Dermis microvascular lymphatic vessel endothelial cell (primary cell): ENCODE results near the gene CYP4F22. TPM values are rescaled to one million over a fixed set of nuclear protein-coding genes. Genes with fewer than 3 reads are reported as not detected.
"Not testable (repeated sequence)": the region's sequence is repeated elsewhere in the genome, so short reads cannot be mapped to it uniquely, and the experiment has no call there.

Experiments
- DNase-seq, 2 donors: peaks; one replicate each; pipeline versions ENCODE4 v3.0.0 to v3.0.0-alpha.2; 2010; ENCODE audit warnings: low read depth in 2 of 2
- total RNA-seq: library from RNA; depleted of rRNA; stranded (reverse); fragments of >200 nt; gene quantifications from 2 replicates; pipeline ENCODE4 v1.2.1, GENCODE V29; 2014

Gene CYP4F22
- total RNA-seq, 1 donor from 2014 or later = not detected

DNA sequence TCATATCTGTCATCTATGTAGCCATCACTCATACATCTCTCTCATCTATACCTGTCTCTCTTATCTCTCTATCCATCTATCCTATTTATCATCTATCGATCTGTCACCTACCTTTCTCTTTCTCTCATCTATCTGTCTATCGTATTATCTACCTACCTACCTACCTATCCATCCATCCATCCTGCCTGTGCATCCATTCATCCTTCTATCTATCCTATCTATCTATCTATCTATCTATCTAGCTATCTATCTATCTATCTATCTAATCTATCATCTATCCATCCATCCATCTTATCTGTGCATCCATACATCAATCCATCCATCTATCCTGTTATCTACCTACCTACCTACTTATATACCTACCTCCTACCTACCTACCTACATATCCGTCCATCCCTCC lies 62.1 kb downstream of the CYP4F22 start:
- no peak for DNase-seq

DNA sequence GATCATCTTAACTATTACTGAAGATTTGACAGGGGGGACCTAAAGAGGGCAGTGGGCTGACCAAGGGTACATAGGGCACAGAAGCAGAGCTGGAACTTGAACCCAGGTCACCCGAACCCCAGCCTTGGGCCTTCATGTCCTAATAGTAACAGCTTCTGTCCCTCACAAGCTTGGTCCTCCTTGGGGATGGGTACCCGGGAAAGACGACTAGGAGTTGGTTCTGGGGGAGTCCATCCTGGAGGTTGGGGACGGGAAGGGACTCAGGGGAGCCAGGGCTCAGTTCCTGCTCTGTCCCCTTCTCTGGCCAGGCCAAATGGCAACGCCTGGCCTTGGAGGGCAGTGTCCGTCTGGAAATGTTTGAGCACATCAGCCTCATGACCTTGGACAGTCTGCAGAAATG lies 67.1 kb downstream of the CYP4F22 start:
- DNase-seq = no peak

DNA sequence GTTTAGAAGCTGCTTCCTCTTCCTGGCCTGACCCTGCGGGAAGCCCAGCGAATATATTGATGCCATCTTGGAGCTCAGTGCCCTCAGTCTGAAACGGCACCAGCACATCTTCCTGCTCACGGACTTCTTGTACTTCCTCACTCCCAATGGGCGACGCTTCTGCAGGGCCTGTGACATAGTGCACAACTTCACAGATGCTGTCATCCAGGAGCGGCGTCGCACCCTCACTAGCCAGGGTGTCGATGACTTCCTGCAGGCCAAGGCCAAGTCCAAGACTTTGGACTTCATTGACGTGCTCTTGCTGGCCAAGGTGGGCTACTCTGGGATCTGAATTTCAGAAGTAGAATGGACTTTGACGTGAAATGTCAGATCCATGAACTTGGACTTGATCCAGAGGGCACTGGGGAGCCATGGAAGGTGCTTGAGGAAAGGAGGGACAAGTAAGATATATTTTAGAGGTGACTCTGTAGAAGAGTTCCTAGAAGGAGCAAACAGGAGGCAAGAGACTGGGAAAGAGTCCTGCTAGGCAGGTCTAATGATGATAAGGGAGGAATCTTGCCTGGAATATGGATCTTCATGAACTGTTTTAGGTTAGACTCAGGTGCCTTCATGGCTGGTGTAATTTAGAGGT lies 68.3 kb downstream of the CYP4F22 start:
- no peak for DNase-seq

DNA sequence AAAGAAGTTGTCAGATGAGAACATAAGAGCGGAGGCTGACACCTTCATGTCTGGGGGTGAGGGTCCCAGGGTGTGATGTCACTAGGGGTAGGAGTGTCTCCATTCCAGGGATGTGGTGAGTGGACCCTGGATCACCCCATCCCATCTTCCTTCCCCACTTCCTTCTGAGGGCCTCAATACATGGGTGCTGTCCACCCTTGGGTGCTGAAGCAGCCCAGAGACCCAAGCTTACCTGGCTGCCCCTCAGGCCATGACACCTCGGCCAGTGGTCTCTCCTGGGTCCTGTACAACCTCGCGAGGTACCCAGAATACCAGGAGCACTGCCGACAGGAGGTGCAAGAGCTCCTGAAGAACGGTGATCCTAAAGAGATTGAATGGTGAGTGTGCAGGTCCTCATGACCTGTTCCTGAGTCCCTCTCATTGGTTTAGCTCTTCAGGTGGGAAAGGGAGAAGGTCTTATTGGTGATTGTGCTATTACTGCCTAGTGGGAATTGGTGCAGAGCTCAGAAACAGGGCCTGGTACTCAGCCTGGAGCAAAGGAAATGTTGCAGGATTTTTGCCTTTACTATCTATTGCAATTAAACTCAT lies 69.0 kb downstream of the CYP4F22 start:
- no peak for DNase-seq

DNA sequence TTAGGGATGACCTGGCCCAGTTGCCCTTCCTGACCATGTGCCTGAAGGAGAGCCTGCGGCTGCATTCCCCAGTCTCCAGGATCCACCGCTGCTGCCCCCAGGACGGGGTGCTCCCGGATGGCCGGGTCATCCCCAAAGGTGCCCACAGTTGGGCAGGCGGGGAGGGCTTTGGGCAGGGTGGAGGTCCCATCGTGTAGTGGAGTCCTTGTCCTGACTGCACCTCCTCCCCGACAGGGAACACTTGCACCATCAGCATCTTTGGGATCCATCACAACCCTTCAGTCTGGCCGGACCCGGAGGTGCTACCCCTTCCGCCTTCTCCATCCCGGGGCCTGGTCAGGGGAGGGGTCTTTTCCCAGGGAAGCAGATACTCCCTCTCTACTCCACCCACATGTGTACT lies 75.0 kb downstream of the CYP4F22 start:
- no peak for DNase-seq

DNA sequence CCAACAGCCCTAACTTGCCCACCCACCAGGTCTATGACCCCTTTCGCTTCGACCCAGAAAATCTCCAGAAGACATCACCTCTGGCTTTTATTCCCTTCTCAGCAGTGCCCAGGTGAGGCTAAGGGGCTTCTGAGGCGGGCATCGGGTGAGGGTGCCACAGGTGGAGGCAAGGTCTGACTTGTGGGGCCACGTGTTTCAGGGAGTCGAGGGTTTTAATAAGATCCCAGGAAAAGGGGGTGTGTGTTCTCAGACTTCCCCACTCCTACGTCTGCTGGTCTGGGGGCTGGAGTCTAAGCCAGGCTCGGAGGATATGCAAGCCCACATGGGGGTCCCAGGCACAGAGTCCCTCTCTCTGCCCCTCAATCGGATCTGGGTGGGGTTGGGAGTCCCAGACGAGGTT lies 75.8 kb downstream of the CYP4F22 start:
- no peak for DNase-seq

DNA sequence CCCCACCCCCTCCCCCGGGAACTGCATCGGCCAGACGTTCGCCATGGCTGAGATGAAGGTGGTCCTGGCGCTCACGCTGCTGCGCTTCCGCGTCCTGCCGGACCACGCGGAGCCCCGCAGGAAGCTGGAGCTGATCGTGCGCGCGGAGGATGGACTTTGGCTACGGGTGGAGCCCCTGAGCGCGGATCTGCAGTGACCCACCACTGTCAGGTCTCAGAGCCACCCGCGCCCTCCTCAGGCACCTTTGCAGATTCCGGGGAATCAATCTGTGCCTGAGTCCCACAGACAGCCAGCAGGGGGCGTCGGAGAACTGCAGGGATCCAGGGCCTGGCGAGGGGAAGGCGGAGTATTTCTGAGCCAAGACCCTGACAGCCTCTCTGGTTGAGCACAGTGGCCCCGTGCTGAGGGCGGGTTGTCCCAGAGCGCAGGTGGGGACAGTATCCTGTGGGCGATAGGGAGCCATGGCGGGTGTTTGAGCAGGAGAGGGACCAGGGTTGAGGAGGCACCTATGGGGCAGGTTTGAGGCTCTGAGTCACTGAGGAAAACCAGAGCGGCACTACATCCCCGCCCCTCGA lies 76.3 kb downstream of the CYP4F22 start:
- peak; percentile 24 to 67 for DNase-seq

DNA sequence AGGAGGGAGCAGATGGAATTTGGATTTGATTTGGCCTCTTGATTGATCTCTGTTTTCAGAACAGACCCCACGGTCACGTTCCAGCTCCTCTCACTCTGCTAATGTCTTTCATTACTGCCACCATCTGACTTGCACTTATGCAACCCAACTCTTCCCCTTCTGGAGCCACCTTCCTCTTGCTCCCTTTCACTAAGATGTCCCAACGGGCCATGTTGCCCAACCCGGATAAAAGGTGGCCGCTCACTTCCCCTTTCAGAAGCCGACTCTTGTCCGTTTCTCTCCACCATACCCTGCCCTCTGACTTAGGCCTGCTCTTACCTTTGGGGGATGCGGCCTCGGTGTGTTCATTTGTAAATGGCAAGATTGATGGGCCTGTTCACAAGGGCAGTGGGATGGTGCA lies 79.3 kb downstream of the CYP4F22 start:
- DNase-seq = no peak

DNA sequence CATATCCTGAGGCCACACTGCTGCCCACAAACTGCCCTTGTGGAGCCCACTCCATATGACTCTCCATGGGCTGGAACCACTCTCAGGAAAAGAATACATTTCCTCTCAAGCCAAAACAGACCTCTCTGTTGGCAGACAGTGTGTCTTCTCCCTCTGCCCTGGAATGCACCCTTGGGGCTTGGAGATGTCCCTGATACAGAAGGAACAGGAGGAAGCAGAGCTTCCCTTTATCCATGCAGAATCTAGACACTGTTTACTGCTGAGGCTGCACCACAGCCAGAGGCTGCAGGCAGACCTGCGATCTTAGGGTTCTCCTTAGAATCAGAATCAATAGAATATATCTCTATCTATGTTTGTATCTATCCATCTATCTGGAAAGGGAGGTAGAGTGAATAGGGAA lies 79.9 kb downstream of the CYP4F22 start:
- DNase-seq = no peak

DNA sequence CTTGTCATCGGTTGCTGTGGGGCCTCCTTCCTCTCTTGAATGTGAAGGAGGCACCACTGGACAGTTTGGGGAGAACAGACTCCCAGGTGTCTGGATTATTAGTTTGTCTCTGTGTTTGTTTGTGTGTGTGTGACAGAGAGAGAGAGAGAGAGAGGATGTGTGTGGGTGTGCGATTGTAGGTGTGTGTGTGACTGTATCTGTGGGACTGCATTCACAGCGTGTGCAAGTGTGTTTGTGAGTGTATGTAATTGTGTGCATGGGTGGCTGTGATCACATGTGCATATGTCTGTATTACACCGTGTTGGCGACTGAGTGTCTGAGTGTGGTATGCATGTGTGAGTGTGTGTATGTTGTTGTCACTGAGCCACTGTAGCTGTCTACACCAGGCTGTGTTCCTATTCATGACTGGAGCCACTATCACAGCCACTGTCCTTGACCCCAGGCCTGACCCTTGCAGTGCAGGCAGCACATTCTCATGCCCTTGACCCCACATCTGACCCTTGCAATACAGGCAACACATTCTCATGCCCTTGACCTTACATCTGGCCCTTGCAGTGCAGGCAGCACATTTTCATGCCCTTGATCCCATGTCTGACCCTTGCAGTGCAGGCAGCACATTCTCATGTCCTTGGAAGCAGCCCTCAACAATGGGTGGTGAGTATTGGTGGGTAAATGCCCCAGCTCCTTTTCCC lies 81.6 kb downstream of the CYP4F22 start:
- DNase-seq = no peak

DNA sequence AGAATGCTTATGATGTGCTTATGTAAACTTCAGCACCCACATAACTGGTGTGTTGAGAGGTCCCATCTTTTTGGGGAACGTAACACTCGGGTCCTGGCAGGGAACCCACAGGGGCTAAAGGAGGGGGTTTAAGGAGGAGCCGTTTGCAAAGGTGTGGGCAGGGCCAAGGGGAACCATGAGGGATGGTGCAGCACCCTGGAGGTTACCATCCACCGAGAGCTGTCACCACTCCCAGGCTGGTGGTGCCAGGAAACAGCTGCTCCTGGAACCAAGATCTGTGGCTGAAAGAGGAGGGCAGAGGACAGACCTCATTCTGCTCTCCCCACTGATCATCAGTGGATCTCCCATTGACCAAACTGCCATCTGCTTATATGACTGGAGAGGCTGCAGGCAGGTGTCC lies 83.5 kb downstream of the CYP4F22 start:
- DNase-seq = no peak

DNA sequence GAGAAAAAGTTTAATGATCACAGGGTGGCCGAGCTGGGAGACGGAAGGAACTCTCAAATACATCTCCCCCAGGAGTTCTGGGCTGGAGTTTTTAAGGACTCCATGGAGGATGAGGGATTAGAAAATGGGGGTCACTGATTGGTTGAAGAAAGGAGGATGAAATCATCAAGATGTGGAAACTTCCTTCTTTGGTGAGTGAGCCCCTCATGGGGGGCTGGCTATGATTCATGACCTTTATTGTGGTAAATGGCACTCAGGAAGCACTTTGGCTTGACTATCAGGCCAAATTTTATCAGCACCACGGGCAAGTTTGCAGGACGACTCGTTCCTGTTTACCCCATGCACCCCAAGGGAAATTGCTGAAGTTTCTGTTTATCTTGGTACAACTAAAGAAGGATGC lies 84.2 kb downstream of the CYP4F22 start:
- not testable (repeated sequence) for DNase-seq

DNA sequence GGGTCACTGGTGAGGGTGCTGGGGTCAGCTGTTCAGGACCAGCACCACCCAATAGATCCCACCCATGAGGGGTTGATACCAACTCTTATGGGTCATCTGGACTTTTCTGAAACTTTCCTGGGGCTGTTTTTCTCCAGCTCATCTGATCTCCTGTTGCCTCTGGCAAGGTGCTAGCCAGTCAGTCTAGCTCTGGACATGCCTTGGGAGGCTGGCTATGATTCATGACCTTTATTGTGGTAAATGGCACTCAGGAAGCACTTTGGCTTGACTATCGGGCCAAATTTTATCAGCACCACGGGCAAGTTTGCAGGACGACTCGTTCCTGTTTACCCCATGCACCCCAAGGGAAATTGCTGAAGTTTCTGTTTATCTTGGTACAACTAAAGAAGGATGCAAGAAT lies 85.4 kb downstream of the CYP4F22 start:
- DNase-seq = not testable (repeated sequence)

DNA sequence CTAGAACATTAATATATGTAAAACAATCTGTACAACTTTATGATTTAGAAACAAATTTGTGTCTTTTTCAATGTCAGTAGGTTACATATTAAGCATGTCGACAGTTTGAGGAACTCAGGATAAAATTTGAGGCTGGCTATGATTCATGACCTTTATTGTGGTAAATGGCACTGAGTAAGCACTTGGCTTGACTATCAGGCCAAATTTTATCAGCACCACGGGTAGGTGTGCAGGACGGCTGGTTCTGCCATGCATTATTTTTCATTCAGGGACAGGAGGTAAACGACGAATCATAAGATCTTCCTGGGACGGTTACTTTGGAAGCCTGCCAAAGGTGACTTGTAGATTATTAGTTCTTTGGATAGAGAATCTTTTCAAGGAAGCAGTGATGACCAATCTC lies 86.7 kb downstream of the CYP4F22 start:
- DNase-seq = no peak

Other genes starting within 250 kb of the CYP4F22 start
- 7.4 and 11.5 TPM in 2 replicates for gene BRD4, start 176.0 kb upstream of the CYP4F22 start, total RNA-seq
- 12.8 and 13.9 TPM in 2 replicates for gene AKAP8, start 128.7 kb upstream of the CYP4F22 start, total RNA-seq
- gene AKAP8L, start 89.5 kb upstream of the CYP4F22 start, total RNA-seq = 33.0 and 41.5 TPM in 2 replicates
- gene WIZ, start 58.6 kb upstream of the CYP4F22 start, total RNA-seq = 4.4 and 9.2 TPM in 2 replicates
- 14.4 and 14.8 TPM in 2 replicates for gene RASAL3, start 44.0 kb upstream of the CYP4F22 start, total RNA-seq
- gene PGLYRP2, start 29.0 kb upstream of the CYP4F22 start, total RNA-seq = not detected in 2 replicates
- not detected in 2 replicates for gene CYP4F8, start 106.7 kb downstream of the CYP4F22 start, total RNA-seq
- gene CYP4F3, start 132.4 kb downstream of the CYP4F22 start, total RNA-seq = not detected in 2 replicates
- gene CYP4F12, start 164.6 kb downstream of the CYP4F22 start, total RNA-seq = not detected in 2 replicates
- not detected in 2 replicates for gene OR10H2, start 219.5 kb downstream of the CYP4F22 start, total RNA-seq
- gene OR10H3, start 229.5 kb downstream of the CYP4F22 start, total RNA-seq = not detected in 2 replicates